ENCODE measurements around the gene JCHAIN.

Gene JCHAIN

GRCh38 chr4:70666369-70666768 is at the start of gene JCHAIN:
Gene JCHAIN, minus strand, starts transcription at chr4:70666508. Its CDS starts 18 bp downstream, at chr4:70666490.
- H3K4me3 Mint-ChIP-seq: no peak within 1 kb of the TSS
- H3K9me3 Mint-ChIP-seq: no peaks in the 10 kb centered on the region
- no peak for DNase-seq

GRCh38 chr4:70715097-70715496 is 48.8 kb upstream of the JCHAIN start:
- Mint-ChIP-seq H3K4me3 (no peak overlapping the region), H3K4me1 (peaks cover 50% of the 10 kb centered on the region)
- peak; percentile 41 for ATAC-seq

More at GRCh38 chr4:70666369-70666768, at the start of gene JCHAIN:
- Mint-ChIP-seq H3K27ac (no peak within 1 kb of the TSS), H3K4me1 (peaks cover 8% of the 10 kb centered on the region), H3K27me3 (no peaks in the 10 kb centered on the region), H3K36me3 (ENCODE audit: low read depth) (no peaks in the 10 kb centered on the region)
- ATAC-seq: no peak

DNA sequence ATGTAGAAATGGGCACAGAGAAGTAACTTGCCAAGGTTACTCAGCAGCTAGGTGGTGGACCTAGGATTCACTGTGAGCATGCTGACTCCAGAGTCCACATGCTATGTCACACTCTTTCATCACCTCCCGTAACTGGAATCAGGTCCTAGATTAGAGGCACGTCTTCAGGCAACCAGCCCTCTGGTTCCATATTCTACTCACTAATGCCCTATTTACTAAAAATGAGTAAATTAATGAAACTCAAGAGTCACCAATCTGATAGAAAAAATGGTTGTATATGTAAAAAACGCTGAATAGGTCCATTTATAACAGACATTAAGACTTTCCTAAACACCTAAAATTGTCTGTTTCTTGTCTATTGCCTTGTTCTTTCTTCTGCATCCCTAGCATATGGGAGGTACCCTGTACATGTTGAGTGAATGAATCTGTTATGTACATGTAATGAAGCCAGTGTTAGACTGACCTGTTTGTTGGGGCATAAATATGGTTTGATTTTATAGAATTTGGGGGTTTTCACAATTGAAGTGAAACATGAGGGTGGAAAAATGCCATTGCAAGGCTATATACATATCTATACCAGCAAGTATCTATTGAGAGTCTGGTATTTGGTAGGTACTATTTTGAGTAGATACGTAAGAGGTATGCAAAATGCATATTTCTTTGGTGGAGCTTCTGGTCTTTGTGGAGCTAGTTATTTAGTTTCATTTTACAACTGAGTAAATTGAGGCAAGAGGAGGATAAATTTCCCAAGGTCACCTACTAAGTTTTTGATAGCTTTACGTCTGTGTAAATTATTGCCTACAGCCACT is 48.0 kb upstream of the JCHAIN start:
- Mint-ChIP-seq H3K4me3 (peak overlapping the region; percentile 10), H3K36me3 (ENCODE audit: low read depth) (peaks cover 2% of the 10 kb centered on the region), H3K4me1 (peaks cover 56% of the 10 kb centered on the region), H3K27ac (peak overlapping the region; percentile 63), H3K27me3 (no peaks in the 10 kb centered on the region), H3K9me3 (no peaks in the 10 kb centered on the region)
- no peak for DNase-seq
- ATAC-seq: peak; percentile 34

More at GRCh38 chr4:70715097-70715496, 48.8 kb upstream of the JCHAIN start:
- Mint-ChIP-seq H3K27me3 (no peaks in the 10 kb centered on the region), H3K36me3 (ENCODE audit: low read depth) (peaks cover 2% of the 10 kb centered on the region), H3K27ac (peak overlapping the region; percentile 63), H3K9me3 (no peaks in the 10 kb centered on the region)
- DNase-seq: no peak

GRCh38 chr4:70713453-70714078 is 47.3 kb upstream of the JCHAIN start:
- Mint-ChIP-seq H3K4me3 (no peak overlapping the region), H3K27me3 (no peaks in the 10 kb centered on the region), H3K4me1 (peaks cover 55% of the 10 kb centered on the region), H3K9me3 (no peaks in the 10 kb centered on the region), H3K27ac (peak overlapping the region; percentile 63), H3K36me3 (ENCODE audit: low read depth) (peaks cover 2% of the 10 kb centered on the region)
- DNase-seq (no peak), ATAC-seq (peak; percentile 40)

DNA sequence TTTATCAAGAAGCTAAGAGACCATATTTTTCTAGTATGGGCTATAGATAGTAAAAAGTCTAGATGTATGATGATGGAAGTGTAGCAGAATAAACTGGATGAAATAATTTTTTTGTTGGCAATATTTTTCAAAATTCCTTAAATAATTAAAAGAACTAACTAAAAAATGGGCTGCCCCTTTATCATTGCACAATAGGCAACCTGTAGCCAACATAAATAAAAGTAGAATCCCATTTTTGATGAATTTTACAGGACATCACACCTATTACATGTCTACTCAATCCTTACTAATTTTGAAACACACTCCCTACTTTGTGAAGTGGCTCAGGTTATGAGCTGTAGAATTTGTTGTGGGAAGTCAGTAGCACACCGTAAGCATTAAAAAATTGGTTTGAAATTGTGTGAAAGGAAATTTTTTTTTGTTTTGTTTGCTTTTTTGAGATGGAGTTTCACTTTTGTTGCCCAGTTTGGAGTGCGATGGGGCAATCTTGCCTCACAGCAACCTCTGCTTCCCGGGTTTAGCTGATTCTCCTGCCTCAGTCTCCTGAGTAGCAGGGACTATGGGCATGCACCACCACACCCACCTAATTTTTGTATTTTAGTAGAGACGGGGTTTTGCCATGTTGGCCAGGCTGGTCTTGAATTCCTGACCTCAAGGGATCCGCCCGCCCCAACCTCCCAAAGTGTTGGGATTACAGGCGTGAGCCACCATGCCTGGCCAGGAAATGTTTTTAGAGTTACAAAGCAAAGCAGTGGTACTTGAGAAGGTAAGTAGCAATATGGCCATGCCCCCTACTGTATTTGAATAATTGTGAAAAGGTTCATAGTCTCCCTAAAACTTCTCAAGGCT is 46.5 kb upstream of the JCHAIN start:
- peaks cover 2% of the 10 kb centered on the region for H3K36me3 Mint-ChIP-seq (ENCODE audit: low read depth)
- DNase-seq: no peak
- no peak overlapping the region for H3K4me3 Mint-ChIP-seq
- no peaks in the 10 kb centered on the region for H3K9me3 Mint-ChIP-seq
- no peaks in the 10 kb centered on the region for H3K27me3 Mint-ChIP-seq
- peak overlapping the region; percentile 63 for H3K27ac Mint-ChIP-seq
- no peak for ATAC-seq
- H3K4me1 Mint-ChIP-seq: peaks cover 55% of the 10 kb centered on the region

- ATAC-seq (no peak), DNase-seq (no peak)
- Mint-ChIP-seq H3K4me3 (no peak overlapping the region), H3K36me3 (ENCODE audit: low read depth) (peaks cover 2% of the 10 kb centered on the region), H3K27ac (peak overlapping the region; percentile 7), H3K27me3 (no peaks in the 10 kb centered on the region), H3K9me3 (no peaks in the 10 kb centered on the region), H3K4me1 (peaks cover 55% of the 10 kb centered on the region)
Observed at GRCh38 chr4:70712150-70712549, 45.8 kb upstream of the JCHAIN start.

DNA sequence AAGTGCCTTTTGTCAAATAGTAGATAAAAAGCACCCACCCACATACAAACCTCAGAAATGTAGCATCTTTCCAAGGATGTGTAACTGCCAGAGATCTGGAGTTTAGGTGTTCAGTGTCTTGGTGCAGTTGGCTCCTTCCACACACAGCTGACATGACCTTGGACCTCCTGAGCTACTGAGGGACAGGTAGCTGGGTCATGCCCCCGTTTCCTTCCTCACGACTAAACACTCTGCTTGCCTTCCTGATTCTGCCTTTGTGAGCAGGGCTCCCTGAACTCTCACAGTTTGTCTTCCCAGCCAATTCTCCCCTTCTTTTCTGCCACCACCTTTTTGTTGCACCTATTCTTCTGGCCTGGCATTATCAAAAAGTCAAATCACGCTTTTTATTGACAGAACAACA is 45.3 kb upstream of the JCHAIN start:
- H3K4me1 Mint-ChIP-seq: peaks cover 60% of the 10 kb centered on the region
- DNase-seq (no peak), ATAC-seq (no peak)
- H3K27ac Mint-ChIP-seq: peak overlapping the region; percentile 7
- no peaks in the 10 kb centered on the region for H3K9me3 Mint-ChIP-seq
- peaks cover 2% of the 10 kb centered on the region for H3K36me3 Mint-ChIP-seq (ENCODE audit: low read depth)
- no peak overlapping the region for H3K4me3 Mint-ChIP-seq
- no peaks in the 10 kb centered on the region for H3K27me3 Mint-ChIP-seq

GRCh38 chr4:70709611-70710205 is 43.4 kb upstream of the JCHAIN start:
- Mint-ChIP-seq H3K27me3 (no peaks in the 10 kb centered on the region), H3K4me1 (peaks cover 60% of the 10 kb centered on the region), H3K27ac (no peak overlapping the region), H3K36me3 (ENCODE audit: low read depth) (no peaks in the 10 kb centered on the region), H3K9me3 (no peaks in the 10 kb centered on the region), H3K4me3 (no peak overlapping the region)
- DNase-seq (no peak), ATAC-seq (no peak)

GRCh38 chr4:70706516-70706915 is 40.2 kb upstream of the JCHAIN start:
- H3K27ac Mint-ChIP-seq: peak overlapping the region; percentile 86
- no peaks in the 10 kb centered on the region for H3K36me3 Mint-ChIP-seq (ENCODE audit: low read depth)
- ATAC-seq: no peak
- peak overlapping the region; percentile 88 for H3K4me3 Mint-ChIP-seq
- H3K27me3 Mint-ChIP-seq: no peaks in the 10 kb centered on the region
- H3K4me1 Mint-ChIP-seq: peaks cover 42% of the 10 kb centered on the region
- DNase-seq: no peak
- H3K9me3 Mint-ChIP-seq: no peaks in the 10 kb centered on the region

- no peak for DNase-seq
Observed at GRCh38 chr4:70706044-70706461, 39.7 kb upstream of the JCHAIN start.

DNA sequence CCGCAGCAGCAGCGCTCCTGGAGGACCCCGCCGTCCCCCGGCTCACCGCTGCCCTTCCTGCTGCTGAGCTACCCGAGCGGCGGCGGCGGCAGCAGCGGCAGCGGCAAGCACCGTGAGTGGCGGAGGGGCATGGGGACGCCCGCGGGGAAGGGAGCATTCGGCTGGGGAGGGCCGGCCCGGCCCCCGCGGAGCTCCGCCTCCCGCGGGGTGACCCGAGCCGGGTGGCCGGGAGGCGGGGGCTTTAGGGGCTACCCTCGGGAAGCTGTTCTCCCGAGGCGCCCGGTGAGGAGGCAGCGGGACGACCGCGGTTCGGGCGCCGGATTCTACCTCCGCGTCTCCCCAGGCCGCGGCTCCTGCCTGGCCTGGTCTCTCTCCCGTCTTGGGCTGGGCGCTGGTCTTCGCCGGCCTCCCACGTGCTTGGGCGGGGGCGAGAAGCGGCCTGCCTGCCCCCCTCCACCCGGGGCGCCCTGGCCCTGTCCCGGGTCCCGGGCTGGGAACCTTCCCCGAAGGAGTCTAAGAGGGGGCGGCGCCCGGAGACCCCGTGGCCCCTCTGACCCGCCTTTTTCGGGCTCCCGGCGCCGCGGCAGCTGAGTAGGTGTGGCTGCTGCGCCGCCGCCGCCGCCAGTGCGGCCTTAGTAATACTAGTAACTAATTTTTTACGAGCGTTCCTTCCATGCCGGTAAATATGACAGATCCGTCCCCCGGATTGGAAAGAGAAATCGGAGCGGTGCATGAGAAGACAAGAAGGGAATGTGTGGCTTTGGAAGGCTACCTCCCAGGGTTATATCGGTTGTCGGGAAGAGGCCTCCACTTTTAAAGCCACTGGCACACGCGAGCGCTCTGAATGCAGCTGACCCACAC is 39.1 kb upstream of the JCHAIN start:
- peak overlapping the region; percentile 88 for H3K4me3 Mint-ChIP-seq
- H3K27me3 Mint-ChIP-seq: no peaks in the 10 kb centered on the region
- H3K4me1 Mint-ChIP-seq: peaks cover 37% of the 10 kb centered on the region
- ATAC-seq: peak; percentile 77
- no peaks in the 10 kb centered on the region for H3K9me3 Mint-ChIP-seq
- peak; percentile 78 for DNase-seq
- H3K36me3 Mint-ChIP-seq (ENCODE audit: low read depth): no peaks in the 10 kb centered on the region
- peak overlapping the region; percentile 86 for H3K27ac Mint-ChIP-seq

More at GRCh38 chr4:70706044-70706461, 39.7 kb upstream of the JCHAIN start:
- Mint-ChIP-seq H3K27me3 (no peaks in the 10 kb centered on the region), H3K4me1 (peaks cover 37% of the 10 kb centered on the region), H3K4me3 (peak overlapping the region; percentile 88), H3K36me3 (ENCODE audit: low read depth) (no peaks in the 10 kb centered on the region), H3K9me3 (no peaks in the 10 kb centered on the region), H3K27ac (peak overlapping the region; percentile 86)
- ATAC-seq: no peak

- ATAC-seq (no peak), DNase-seq (no peak)
- Mint-ChIP-seq H3K4me3 (peak overlapping the region; percentile 84), H3K27me3 (no peaks in the 10 kb centered on the region), H3K27ac (no peak overlapping the region), H3K4me1 (peaks cover 36% of the 10 kb centered on the region), H3K36me3 (ENCODE audit: low read depth) (no peaks in the 10 kb centered on the region), H3K9me3 (no peaks in the 10 kb centered on the region)
Observed at GRCh38 chr4:70704931-70705182, 38.5 kb upstream of the JCHAIN start.

DNA sequence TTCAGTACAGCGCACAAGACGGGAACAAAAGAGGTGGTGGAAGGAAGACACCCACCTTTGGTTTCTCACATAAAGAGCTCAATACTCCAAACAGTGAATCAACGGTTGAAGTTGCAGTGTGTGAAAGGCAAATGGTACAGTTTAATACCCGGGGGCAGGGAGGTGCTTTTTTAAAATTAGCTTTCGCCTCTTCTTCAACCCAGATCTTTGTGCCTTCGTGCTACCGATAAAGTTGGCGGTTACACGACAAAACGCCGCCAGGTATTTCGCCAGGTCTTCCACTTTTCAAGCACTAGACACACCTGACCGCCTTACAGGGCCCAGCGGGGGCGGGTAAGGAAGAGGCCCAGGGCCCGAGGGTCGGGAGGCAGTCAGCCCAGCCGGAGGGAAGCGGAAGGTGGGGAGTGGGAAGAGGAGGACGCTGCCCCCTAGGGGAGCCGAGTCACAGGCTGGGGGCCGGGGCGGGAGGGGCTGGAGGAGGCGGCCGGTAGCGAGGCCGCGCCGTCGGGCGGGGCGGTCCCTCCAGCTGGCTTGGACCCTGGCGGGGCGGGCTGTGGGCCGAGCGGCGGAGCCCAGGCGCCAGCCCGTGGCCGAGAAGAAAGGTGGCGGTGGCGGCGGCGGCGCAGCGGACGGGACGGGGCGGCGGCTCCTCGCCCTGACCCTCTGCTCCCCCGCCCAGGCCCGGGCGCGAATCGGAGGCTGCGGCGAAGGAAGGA is 38.1 kb upstream of the JCHAIN start:
- DNase-seq: peak; percentile 72
- H3K27me3 Mint-ChIP-seq: no peaks in the 10 kb centered on the region

More for the DNA sequence above, 38.1 kb upstream of the JCHAIN start:
- H3K4me1 Mint-ChIP-seq: peaks cover 32% of the 10 kb centered on the region
- H3K9me3 Mint-ChIP-seq: no peaks in the 10 kb centered on the region
- H3K4me3 Mint-ChIP-seq: peak overlapping the region; percentile 84
- no peaks in the 10 kb centered on the region for H3K36me3 Mint-ChIP-seq (ENCODE audit: low read depth)
- peak overlapping the region; percentile 87 for H3K27ac Mint-ChIP-seq
- peak; percentile 56 for ATAC-seq

All from activated naive CD8-positive, alpha-beta T cell treated with anti-CD3 and anti-CD28 coated beads, Interleukin-2, amount 50 U/mL, for 24 hours (primary cell).